Liver (tissue), 9 donors: Measurements from ENCODE around the gene EMX2. TPM values are rescaled to one million over a fixed set of nuclear protein-coding genes. Genes with fewer than 3 reads are reported as not detected.

Experiments
- DNase-seq: peaks from one replicate; pipeline ENCODE4 v3.0.0-alpha.2; 2017; ENCODE audit warnings: low spot score
- H3K27ac ChIP-seq, 2 donors: one replicate each; pipeline ENCODE4 v1.7.0; 2013; ENCODE audit warnings: inconsistent platforms in 2 of 2, low read length in 2 of 2, control low read depth in 1 of 2, low read depth in 1 of 2, mild to moderate bottlenecking in 1 of 2
- H3K27me3 ChIP-seq, 4 donors: one replicate each; pipeline versions ENCODE4 v1.6.1 to v1.7.0; 2013; ENCODE audit warnings: low read length in 3 of 4, inconsistent platforms in 1 of 4, mild to moderate bottlenecking in 1 of 4, moderate library complexity in 1 of 4; ENCODE audit not compliant: control insufficient read depth in 4 of 4, insufficient read depth in 4 of 4
- H3K36me3 ChIP-seq, 4 donors: one replicate each; pipeline versions ENCODE4 v1.6.1 to v1.7.0; 2013; ENCODE audit warnings: low read length in 3 of 4, mild to moderate bottlenecking in 3 of 4, low read depth in 1 of 4, moderate library complexity in 1 of 4; ENCODE audit not compliant: control insufficient read depth in 4 of 4, insufficient read depth in 3 of 4
- H3K4me1 ChIP-seq, 4 donors: one replicate each; pipeline versions ENCODE4 v1.6.1 to v1.7.0; 2013; ENCODE audit warnings: low read length in 3 of 4, mild to moderate bottlenecking in 3 of 4, moderate library complexity in 1 of 4; ENCODE audit not compliant: control insufficient read depth in 4 of 4, insufficient read depth in 4 of 4
- H3K4me3 ChIP-seq, 3 donors: one replicate each; pipeline versions ENCODE4 v1.6.1 to v1.7.0; 2013; ENCODE audit warnings: low read length in 3 of 3, control low read depth in 1 of 3, low read depth in 1 of 3, mild to moderate bottlenecking in 1 of 3
- H3K9ac ChIP-seq, 2 donors: one replicate each; pipeline ENCODE4 v1.7.0; 2013; ENCODE audit warnings: low read length in 2 of 2, mild to moderate bottlenecking in 2 of 2, moderate library complexity in 2 of 2, control low read depth in 1 of 2, low read depth in 1 of 2
- H3K9me3 ChIP-seq, 4 donors: one replicate each; pipeline versions ENCODE4 v1.6.1 to v1.7.0; 2013; ENCODE audit warnings: low read length in 3 of 4; ENCODE audit not compliant: control insufficient read depth in 4 of 4
- ATF3 ChIP-seq: IDR thresholded peaks from 2 replicates; pipeline ENCODE4 v1.6.1; 2016; ENCODE audit warnings: antibody characterized with exemption
- CTCF ChIP-seq: fragments of 150-350 bp; IDR thresholded peaks from 2 replicates; pipeline ENCODE4 v1.5.1; 2017; ENCODE audit warnings: improper control_type of control experiment, low read depth, low read length; ENCODE audit not compliant: missing input control
- EGR1 ChIP-seq, 2 donors: IDR thresholded peaks; 2 replicates each; pipeline ENCODE4 v1.6.1; 2016 to 2018; ENCODE audit warnings: antibody characterized with exemption in 2 of 2, low read depth in 2 of 2
- FOXA1 ChIP-seq: IDR thresholded peaks from 2 replicates; pipeline ENCODE4 v1.6.1; 2016; ENCODE audit warnings: antibody characterized with exemption
- FOXA2 ChIP-seq: IDR thresholded peaks from 2 replicates; pipeline ENCODE4 v1.6.1; 2016; ENCODE audit warnings: antibody characterized with exemption
- GABPA ChIP-seq, 2 donors: IDR thresholded peaks in 1 of 2; conservative IDR thresholded peaks in 1 of 2; 2 replicates each; pipeline ENCODE4 v1.6.1; 2016; ENCODE audit warnings: antibody characterized with exemption in 2 of 2, mild to moderate bottlenecking in 1 of 2, moderate library complexity in 1 of 2
- HNF4A ChIP-seq, 2 donors: conservative IDR thresholded peaks; 2 replicates each; pipeline ENCODE4 v1.6.1; 2016; ENCODE audit warnings: antibody characterized with exemption in 2 of 2, mild to moderate bottlenecking in 2 of 2
- HNF4G ChIP-seq: IDR thresholded peaks from 2 replicates; pipeline ENCODE4 v1.6.1; 2016; ENCODE audit warnings: antibody characterized with exemption
- JUND ChIP-seq, 2 donors: IDR thresholded peaks; 2 replicates each; pipeline ENCODE4 v1.6.1; 2016; ENCODE audit warnings: antibody characterized with exemption in 2 of 2
- MAX ChIP-seq: IDR thresholded peaks from 2 replicates; pipeline ENCODE4 v1.6.1; 2016; ENCODE audit warnings: antibody characterized with exemption
- NR2F2 ChIP-seq: IDR thresholded peaks from 2 replicates; pipeline ENCODE4 v1.6.1; 2016; ENCODE audit warnings: antibody characterized with exemption
- RAD21 ChIP-seq, 2 donors: IDR thresholded peaks; 2 replicates each; pipeline ENCODE4 v1.6.1; 2016; ENCODE audit warnings: antibody characterized with exemption in 2 of 2, mild to moderate bottlenecking in 2 of 2
- REST ChIP-seq: IDR thresholded peaks from 2 replicates; pipeline ENCODE4 v1.6.1; 2016; ENCODE audit warnings: antibody characterized with exemption, mild to moderate bottlenecking
- RXRA ChIP-seq, 2 donors: IDR thresholded peaks; 2 replicates each; pipeline ENCODE4 v1.6.1; 2017 to 2018; ENCODE audit warnings: antibody characterized with exemption in 2 of 2, mild to moderate bottlenecking in 1 of 2
- SP1 ChIP-seq: IDR thresholded peaks from 2 replicates; pipeline ENCODE4 v1.6.1; 2018; ENCODE audit warnings: antibody characterized with exemption, mild to moderate bottlenecking
- TAF1 ChIP-seq: conservative IDR thresholded peaks from 2 replicates; pipeline ENCODE4 v1.6.1; 2016; ENCODE audit warnings: antibody characterized with exemption, mild to moderate bottlenecking
- YY1 ChIP-seq: IDR thresholded peaks from 2 replicates; pipeline ENCODE4 v1.6.1; 2016; ENCODE audit warnings: antibody characterized with exemption, mild to moderate bottlenecking
- ZBTB33 ChIP-seq: IDR thresholded peaks from 2 replicates; pipeline ENCODE4 v1.6.1; 2016; ENCODE audit warnings: antibody characterized with exemption
- WGBS: extraction: QIAGEN DNeasy Blood & Tissue Kit; methylation state at CpG from one replicate; pipeline ENCODE4 v1.1.7; 2013; 5-methylcytosine and 5-hydroxymethylcytosine counted together
- polyA plus RNA-seq, 2 donors: library from polyadenylated mRNA; stranded (reverse) in 1 of 2; unstranded in 1 of 2; fragments of 200-250 nt in 1 of 2; fragments of >200 nt in 1 of 2; fragmentation: Nextera tagmentation in 1 of 2; extraction: Ambion mirVana in 1 of 2; gene quantifications; one replicate each; pipeline versions ENCODE4 v1.2.1 to v1.2.3, GENCODE V29; 2013 to 2015
- total RNA-seq, 2 donors: library from RNA; depleted of rRNA; stranded (reverse); fragments of >200 nt; gene quantifications; one replicate each; pipeline ENCODE4 v1.2.3, GENCODE V29; 2014
- donor health status: healthy.
- donor health status: healthy.
- donor health status: healthy.
- donor health status: healthy.
- donor health status: healthy.

Gene EMX2
- total and polyA plus RNA-seq, 4 donors: not detected

GRCh38 chr10:117549100-117549585 is 6.6 kb downstream of the EMX2 start:
- Histone ChIP-seq H3K4me1 (peaks cover 12 to 28% (median 14%) of the 10 kb centered on the region in 4 donors), H3K27ac (no peak overlapping the region), H3K9ac (no peak overlapping the region), H3K9me3 (no peaks in the 10 kb centered on the region), H3K27me3 (peaks cover 17 to 31% (median 27%) of the 10 kb centered on the region in 4 donors), H3K36me3 (no peaks in the 10 kb centered on the region), H3K4me3 (no peak overlapping the region)
- DNase-seq: no peak
- 13% methylated on average over 6 of the region's 6 CpGs for WGBS
- TF ChIP-seq NR2F2 (no peak), EGR1 (IDR thresholded peaks at IDR 0.05; ENCODE audit: low read depth in 2 of 2) (no peak), RAD21 (IDR thresholded peaks at IDR 0.05) (no peak), YY1 (no peak), ATF3 (no peak), ZBTB33 (no peak), FOXA2 (no peak), CTCF (no peak), RXRA (IDR thresholded peaks at IDR 0.05) (no peak), FOXA1 (no peak), HNF4G (no peak), SP1 (no peak), MAX (no peak), TAF1 (no peak), JUND (IDR thresholded peaks at IDR 0.05) (no peak)

GRCh38 chr10:117550076-117550475 is 7.5 kb downstream of the EMX2 start:
- peaks cover 4 to 18% (median 8%) of the 10 kb centered on the region in 4 donors for H3K4me1 ChIP-seq
- DNase-seq: no peak

More at GRCh38 chr10:117550076-117550475, 7.5 kb downstream of the EMX2 start:
- no peaks in the 10 kb centered on the region for H3K9me3 ChIP-seq
- H3K9ac ChIP-seq: no peak overlapping the region
- H3K27me3 ChIP-seq: peaks cover 20 to 31% (median 24%) of the 10 kb centered on the region in 4 donors
- no peak for TF ChIP-seq REST
- TF ChIP-seq JUND (IDR thresholded peaks at IDR 0.05): no peak
- no peak for TF ChIP-seq HNF4A (conservative IDR thresholded peaks at IDR 0.05)
- no peak for TF ChIP-seq FOXA1
- TF ChIP-seq GABPA (IDR thresholded peaks at IDR 0.05 in 1 of 2, conservative IDR thresholded peaks at IDR 0.05 in 1 of 2): no peak
- no peak for TF ChIP-seq SP1
- TF ChIP-seq RXRA (IDR thresholded peaks at IDR 0.05): no peak
- TF ChIP-seq NR2F2: no peak
- WGBS: 8% methylated on average over 6 of the region's 6 CpGs
- no peak overlapping the region for H3K27ac ChIP-seq
- no peaks in the 10 kb centered on the region for H3K36me3 ChIP-seq
- no peak overlapping the region for H3K4me3 ChIP-seq
